HCT116 (cell line): ENCODE results near the gene SNAP47. TPM values are rescaled to one million over a fixed set of nuclear protein-coding genes. Genes with fewer than 3 reads are reported as not detected.

Source experiments
- ATAC-seq: fragments of 200-7000 bp; cut with Tn5 transposase; 2 replicates; pipeline ENCODE4 v1.9.1; 2020; ENCODE audit warnings: mild to moderate bottlenecking, moderate library complexity
- BruUV-seq: library from RNA; stranded (reverse); fragments of 400-500 nt; replicated peaks from 2 replicates; lab custom pipeline; 2021; lab: Mats Ljungman, UMichigan
- CTCF ChIA-PET: fragments of 300-600 bp; sonication (Branson Sonifier 250); formaldehyde crosslinking; loops from one replicate; lab custom pipeline; 2021; ENCODE audit warnings: antibody characterized with exemption; lab: Charles Lee
- POLR2A ChIA-PET: fragments of 300-600, 350-600 bp; sonication (Branson Sonifier 250); formaldehyde crosslinking; loops from one replicate; lab custom pipeline; 2021; ENCODE audit warnings: antibody characterized with exemption; lab: Charles Lee
- RAD21 ChIA-PET, 2 experiments: fragments of 300-600 bp; sonication (Branson Sonifier 250); formaldehyde crosslinking; loops; one replicate each; lab custom pipeline; 2023; ENCODE audit warnings: low total read pairs in 2 of 2; ENCODE audit not compliant: uncharacterized antibody in 2 of 2, unreplicated experiment in 2 of 2, low non-redundant PET in 1 of 2; lab: Charles Lee
- DNase-seq: peaks from one replicate; pipeline ENCODE4 v3.0.0-alpha.2; 2010; ENCODE audit warnings: low read depth, low spot score
- H2AFZ ChIP-seq: fragments of 200-600 bp; shearing (Covaris generic), sonication (generic); 2 replicates; pipeline ENCODE4 v1.6.1; 2017; ENCODE audit warnings: low read depth, mixed run types, mixed read lengths, antibody characterized with exemption, low read length; ENCODE audit not compliant: poor library complexity, severe bottlenecking
- H3K27ac ChIP-seq: 2 replicates; pipeline ENCODE4 v1.5.1; 2012; ENCODE audit warnings: low read depth, low read length
- H3K27me3 ChIP-seq: fragments of 200-600 bp; sonication (generic); 2 replicates; pipeline ENCODE4 v1.6.1; 2016; ENCODE audit warnings: mixed run types, low read length, mixed read lengths; ENCODE audit not compliant: insufficient read depth
- H3K36me3 ChIP-seq, 2 experiments: fragments of 200-500 bp in 1 of 2; fragments of 200-600 bp in 1 of 2; sonication (Bioruptor generic) in 1 of 2; sonication (generic) in 1 of 2; 2 replicates each; pipeline versions ENCODE4 v1.5.1 to v1.6.1; 2014 to 2016; ENCODE audit warnings: low read length in 2 of 2, inconsistent platforms in 1 of 2, mixed read lengths in 1 of 2, mixed run types in 1 of 2; ENCODE audit not compliant: insufficient read depth in 2 of 2, control insufficient read depth in 1 of 2
- H3K4me1 ChIP-seq, 2 experiments: fragments of 200-600 bp in 1 of 2; sonication (generic) in 1 of 2; 2 replicates each; pipeline versions ENCODE4 v1.5.1 to v1.6.1; 2012 to 2017; ENCODE audit warnings: low read length in 2 of 2, inconsistent platforms in 1 of 2, mild to moderate bottlenecking in 1 of 2, mixed read lengths in 1 of 2, mixed run types in 1 of 2, moderate library complexity in 1 of 2; ENCODE audit not compliant: insufficient read depth in 2 of 2, control insufficient read depth in 1 of 2
- H3K4me2 ChIP-seq: fragments of 200-600 bp; sonication (generic); 2 replicates; pipeline ENCODE4 v1.6.1; 2017; ENCODE audit warnings: mixed run types, low read length, mixed read lengths
- H3K4me3 ChIP-seq, 2 experiments: fragments of 200-600 bp in 1 of 2; sonication (generic) in 1 of 2; replicated peaks in 1 of 2; 2 replicates each; pipeline ENCODE4 v1.5.1; 2011 to 2016; ENCODE audit warnings: low read length in 2 of 2, control low read depth in 1 of 2, low read depth in 1 of 2, mild to moderate bottlenecking in 1 of 2, mixed read lengths in 1 of 2, mixed run types in 1 of 2
- H3K79me2 ChIP-seq: fragments of 200-600 bp; sonication (generic); 2 replicates; pipeline ENCODE4 v1.6.1; 2017; ENCODE audit warnings: mild to moderate bottlenecking, mixed run types, low read length, moderate library complexity, mixed read lengths; ENCODE audit not compliant: insufficient read depth
- H3K9ac ChIP-seq: fragments of 200-600 bp; sonication (generic); 2 replicates; pipeline ENCODE4 v1.6.1; 2016; ENCODE audit warnings: low read length, mixed read lengths
- H3K9me2 ChIP-seq: fragments of 200-600 bp; sonication (generic), shearing (Covaris generic); 2 replicates; pipeline ENCODE4 v1.6.1; 2017; ENCODE audit warnings: mixed run types, mild to moderate bottlenecking, moderate library complexity; ENCODE audit not compliant: insufficient read depth
- H3K9me3 ChIP-seq, 2 experiments: fragments of 200-500 bp in 1 of 2; fragments of 200-600 bp in 1 of 2; sonication (Bioruptor generic) in 1 of 2; sonication (generic) in 1 of 2; 2 replicates each; pipeline ENCODE4 v1.6.1; 2014 to 2017; ENCODE audit warnings: low read length in 2 of 2, mixed read lengths in 2 of 2, inconsistent platforms in 1 of 2, low read depth in 1 of 2, mild to moderate bottlenecking in 1 of 2, mixed run types in 1 of 2, moderate library complexity in 1 of 2; ENCODE audit not compliant: control insufficient read depth in 1 of 2, insufficient read depth in 1 of 2
- H4K20me1 ChIP-seq: fragments of 200-600 bp; sonication (generic), shearing (Covaris generic); 2 replicates; pipeline ENCODE4 v1.6.1; 2017; ENCODE audit warnings: mixed run types, mild to moderate bottlenecking, moderate library complexity; ENCODE audit not compliant: insufficient read depth
- CBX3 ChIP-seq: IDR thresholded peaks from 2 replicates; pipeline ENCODE4 v1.6.1; 2012; ENCODE audit warnings: low read depth
- CEBPB ChIP-seq: IDR thresholded peaks from 2 replicates; pipeline ENCODE4 v1.6.1; 2012; ENCODE audit warnings: low read depth
- EGR1 ChIP-seq: IDR thresholded peaks from 2 replicates; pipeline ENCODE4 v1.6.1; 2012; ENCODE audit warnings: low read depth
- EZH2 ChIP-seq: fragments of 200-600 bp; sonication (generic); IDR thresholded peaks from 2 replicates; pipeline ENCODE4 v1.6.1; 2017; ENCODE audit warnings: antibody characterized with exemption, mixed run types
- FOSL1 ChIP-seq: IDR thresholded peaks from 2 replicates; pipeline ENCODE4 v1.6.1; 2012; ENCODE audit warnings: low read depth
- JUND ChIP-seq: IDR thresholded peaks from 2 replicates; pipeline ENCODE4 v1.6.1; 2012
- POLR2A ChIP-seq: IDR thresholded peaks from 2 replicates; pipeline ENCODE4 v1.7.0; 2011; ENCODE audit warnings: borderline replicate concordance; ENCODE audit not compliant: insufficient read depth, insufficient read length; ENCODE audit errors: extremely low read depth
- POLR2AphosphoS5 ChIP-seq: IDR thresholded peaks from 2 replicates; pipeline ENCODE4 v1.6.1; 2011; ENCODE audit warnings: mild to moderate bottlenecking, low read depth, low read length, moderate library complexity
- RAD21 ChIP-seq: IDR thresholded peaks from 2 replicates; pipeline ENCODE4 v1.6.1; 2012; ENCODE audit warnings: low read depth, mild to moderate bottlenecking
- SIN3A ChIP-seq: IDR thresholded peaks from 2 replicates; pipeline ENCODE4 v1.6.1; 2012; ENCODE audit warnings: low read depth
- SP1 ChIP-seq: IDR thresholded peaks from 2 replicates; pipeline ENCODE4 v1.6.1; 2012; ENCODE audit warnings: low read depth
- TCF7L2 ChIP-seq: IDR thresholded peaks from 2 replicates; pipeline ENCODE4 v1.7.0; 2011; ENCODE audit warnings: borderline replicate concordance, inconsistent platforms; ENCODE audit not compliant: insufficient read depth, insufficient read length; ENCODE audit errors: extremely low read depth
- YY1 ChIP-seq: IDR thresholded peaks from 2 replicates; pipeline ENCODE4 v1.6.1; 2011; ENCODE audit warnings: low read length, low read depth, moderate library complexity, mild to moderate bottlenecking; ENCODE audit not compliant: insufficient replicate concordance; ENCODE audit errors: extremely low read depth
- ZFX ChIP-seq: fragments of 450-650 bp; IDR thresholded peaks from 2 replicates; pipeline ENCODE4 v1.6.1; 2017
- ZNF274 ChIP-seq: fragments of 200-500 bp; sonication (Bioruptor generic); IDR thresholded peaks from 2 replicates; pipeline ENCODE4 v1.6.1; 2014; ENCODE audit warnings: mild to moderate bottlenecking, low read depth, low read length, inconsistent platforms
- intact Hi-C: fragments of 100-400 bp; cut with micrococcal nuclease; formaldehyde crosslinking; loops from 2 replicates; pipeline ENCODE4 v1.10.0; 2022
- total RNA-seq: library from RNA; stranded (reverse); gene quantifications from one replicate; pipeline ENCODE4 v1.2.1, GENCODE V29; 2021; ENCODE audit not compliant: unreplicated experiment
- TF ChIP-seq, protein P1 (sequence below): IDR thresholded peaks from 2 replicates; pipeline ENCODE4 v1.6.1; 2012
- TF ChIP-seq, protein P2 (sequence below): IDR thresholded peaks from 2 replicates; pipeline ENCODE4 v1.6.1; 2011; ENCODE audit warnings: mild to moderate bottlenecking, low read length, moderate library complexity; ENCODE audit not compliant: insufficient replicate concordance; ENCODE audit errors: extremely low read depth
- TF ChIP-seq, protein P3 (sequence below): IDR thresholded peaks from 2 replicates; pipeline ENCODE4 v1.6.1; 2012
- TF ChIP-seq, protein P4 (sequence below): IDR thresholded peaks from 2 replicates; pipeline ENCODE4 v1.6.1; 2012; ENCODE audit warnings: low read depth

SNAP47 gene
- total RNA-seq, 1 experiment from 2014 or later, result 37.9 TPM

DNA sequence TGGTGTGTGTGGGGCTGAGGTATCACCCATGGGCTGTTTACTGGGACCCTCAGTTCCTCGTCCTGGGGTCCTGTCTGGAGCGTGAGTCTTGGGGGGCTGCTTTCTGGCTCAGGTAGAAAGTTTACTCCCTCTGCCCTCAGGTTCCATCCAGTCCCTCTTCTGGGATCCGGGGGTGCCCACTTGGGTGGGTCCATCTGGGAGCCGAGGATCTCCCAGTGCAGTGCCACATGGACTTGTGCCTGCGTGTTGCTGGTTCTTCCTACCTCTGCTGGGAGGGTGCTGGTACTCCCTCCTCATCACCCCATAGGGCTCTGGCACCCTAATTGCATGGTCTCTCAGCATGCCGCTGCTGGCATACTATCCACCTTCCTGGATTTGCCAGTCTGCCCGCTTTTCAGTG, 14.0 kb downstream of the SNAP47 start (continued):
- TF ChIP-seq, protein P1, sequence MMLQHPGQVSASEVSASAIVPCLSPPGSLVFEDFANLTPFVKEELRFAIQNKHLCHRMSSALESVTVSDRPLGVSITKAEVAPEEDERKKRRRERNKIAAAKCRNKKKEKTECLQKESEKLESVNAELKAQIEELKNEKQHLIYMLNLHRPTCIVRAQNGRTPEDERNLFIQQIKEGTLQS, result no peak
- TF ChIP-seq JUND (no peak), RAD21 (no peak)

DNA sequence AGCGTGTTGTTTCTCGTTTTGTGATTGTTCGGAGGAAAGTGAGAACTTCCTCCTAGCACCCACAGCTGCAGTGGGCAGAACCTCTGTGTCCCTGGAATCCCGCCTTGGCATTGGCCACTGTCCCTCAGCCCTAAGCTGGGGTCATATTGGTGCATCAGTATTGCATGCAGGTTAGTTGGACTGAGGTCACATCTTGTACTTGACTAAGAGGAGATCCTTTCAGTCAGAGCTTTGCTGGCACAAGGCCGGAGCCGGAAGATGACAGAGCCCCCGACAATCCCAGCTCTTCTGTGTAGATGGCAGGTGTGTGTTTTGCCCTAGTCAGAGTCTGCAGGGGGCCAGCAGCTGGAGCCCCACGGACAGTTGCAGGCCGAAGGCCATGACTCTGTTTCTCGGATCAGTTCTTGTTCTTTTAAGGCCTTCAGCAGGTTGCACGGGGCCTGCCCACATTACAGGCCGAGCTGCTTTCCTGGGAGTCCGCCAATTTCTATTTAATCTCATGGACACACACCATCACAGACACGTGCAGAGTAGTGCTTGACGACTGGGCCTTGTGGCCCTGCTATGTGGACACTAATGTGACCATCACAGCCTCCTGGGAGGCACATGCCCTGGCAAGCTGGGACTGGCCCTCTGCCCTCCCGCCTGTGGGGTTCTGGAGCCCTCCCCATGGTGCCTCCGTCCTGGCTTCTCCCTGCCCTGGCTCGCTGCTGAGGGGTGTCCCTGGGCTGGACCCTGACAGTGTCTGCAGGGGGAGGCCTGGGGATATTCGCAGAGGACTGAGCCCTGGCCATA, 14.9 kb downstream of the SNAP47 start:
- no peaks in the 10 kb centered on the region for H3K9me3 ChIP-seq
- peaks cover 55% of the 10 kb centered on the region for H3K79me2 ChIP-seq
- peaks cover 4 to 18% of the 10 kb centered on the region in 2 experiments; a peak in 3 of 4 replicates for H3K36me3 ChIP-seq
- no peak for DNase-seq
- no peak overlapping the region for H3K4me2 ChIP-seq
- ChIA-PET RAD21 (no interaction called here), POLR2A (no interaction called here), CTCF (no interaction called here)
- intact Hi-C loops, result no loop called here
- H3K4me3 ChIP-seq, result no peak overlapping the region
- H3K9ac ChIP-seq, result no peak overlapping the region
- no peak overlapping the region for H3K27ac ChIP-seq
- H3K27me3 ChIP-seq, result no peaks in the 10 kb centered on the region
- TSS peak; percentile 18 for BruUV-seq
- no peaks in the 10 kb centered on the region for H4K20me1 ChIP-seq
- no peak for ATAC-seq
- TF ChIP-seq TCF7L2, result no peak
- no peak for TF ChIP-seq ZFX
- TF ChIP-seq POLR2AphosphoS5, result no peak
- TF ChIP-seq SIN3A, result no peak
- no peak for TF ChIP-seq CBX3
- TF ChIP-seq, protein P2, sequence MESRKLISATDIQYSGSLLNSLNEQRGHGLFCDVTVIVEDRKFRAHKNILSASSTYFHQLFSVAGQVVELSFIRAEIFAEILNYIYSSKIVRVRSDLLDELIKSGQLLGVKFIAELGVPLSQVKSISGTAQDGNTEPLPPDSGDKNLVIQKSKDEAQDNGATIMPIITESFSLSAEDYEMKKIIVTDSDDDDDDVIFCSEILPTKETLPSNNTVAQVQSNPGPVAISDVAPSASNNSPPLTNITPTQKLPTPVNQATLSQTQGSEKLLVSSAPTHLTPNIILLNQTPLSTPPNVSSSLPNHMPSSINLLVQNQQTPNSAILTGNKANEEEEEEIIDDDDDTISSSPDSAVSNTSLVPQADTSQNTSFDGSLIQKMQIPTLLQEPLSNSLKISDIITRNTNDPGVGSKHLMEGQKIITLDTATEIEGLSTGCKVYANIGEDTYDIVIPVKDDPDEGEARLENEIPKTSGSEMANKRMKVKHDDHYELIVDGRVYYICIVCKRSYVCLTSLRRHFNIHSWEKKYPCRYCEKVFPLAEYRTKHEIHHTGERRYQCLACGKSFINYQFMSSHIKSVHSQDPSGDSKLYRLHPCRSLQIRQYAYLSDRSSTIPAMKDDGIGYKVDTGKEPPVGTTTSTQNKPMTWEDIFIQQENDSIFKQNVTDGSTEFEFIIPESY, result no peak
- TF ChIP-seq, protein P3, sequence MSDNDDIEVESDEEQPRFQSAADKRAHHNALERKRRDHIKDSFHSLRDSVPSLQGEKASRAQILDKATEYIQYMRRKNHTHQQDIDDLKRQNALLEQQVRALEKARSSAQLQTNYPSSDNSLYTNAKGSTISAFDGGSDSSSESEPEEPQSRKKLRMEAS, result no peak
- TF ChIP-seq YY1, result no peak
- TF ChIP-seq ZNF274, result no peak
- TF ChIP-seq, protein P4, sequence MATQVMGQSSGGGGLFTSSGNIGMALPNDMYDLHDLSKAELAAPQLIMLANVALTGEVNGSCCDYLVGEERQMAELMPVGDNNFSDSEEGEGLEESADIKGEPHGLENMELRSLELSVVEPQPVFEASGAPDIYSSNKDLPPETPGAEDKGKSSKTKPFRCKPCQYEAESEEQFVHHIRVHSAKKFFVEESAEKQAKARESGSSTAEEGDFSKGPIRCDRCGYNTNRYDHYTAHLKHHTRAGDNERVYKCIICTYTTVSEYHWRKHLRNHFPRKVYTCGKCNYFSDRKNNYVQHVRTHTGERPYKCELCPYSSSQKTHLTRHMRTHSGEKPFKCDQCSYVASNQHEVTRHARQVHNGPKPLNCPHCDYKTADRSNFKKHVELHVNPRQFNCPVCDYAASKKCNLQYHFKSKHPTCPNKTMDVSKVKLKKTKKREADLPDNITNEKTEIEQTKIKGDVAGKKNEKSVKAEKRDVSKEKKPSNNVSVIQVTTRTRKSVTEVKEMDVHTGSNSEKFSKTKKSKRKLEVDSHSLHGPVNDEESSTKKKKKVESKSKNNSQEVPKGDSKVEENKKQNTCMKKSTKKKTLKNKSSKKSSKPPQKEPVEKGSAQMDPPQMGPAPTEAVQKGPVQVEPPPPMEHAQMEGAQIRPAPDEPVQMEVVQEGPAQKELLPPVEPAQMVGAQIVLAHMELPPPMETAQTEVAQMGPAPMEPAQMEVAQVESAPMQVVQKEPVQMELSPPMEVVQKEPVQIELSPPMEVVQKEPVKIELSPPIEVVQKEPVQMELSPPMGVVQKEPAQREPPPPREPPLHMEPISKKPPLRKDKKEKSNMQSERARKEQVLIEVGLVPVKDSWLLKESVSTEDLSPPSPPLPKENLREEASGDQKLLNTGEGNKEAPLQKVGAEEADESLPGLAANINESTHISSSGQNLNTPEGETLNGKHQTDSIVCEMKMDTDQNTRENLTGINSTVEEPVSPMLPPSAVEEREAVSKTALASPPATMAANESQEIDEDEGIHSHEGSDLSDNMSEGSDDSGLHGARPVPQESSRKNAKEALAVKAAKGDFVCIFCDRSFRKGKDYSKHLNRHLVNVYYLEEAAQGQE, result no peak
- no peak for TF ChIP-seq JUND
- no peak for TF ChIP-seq FOSL1
- no peak for TF ChIP-seq SP1
- no peak for TF ChIP-seq POLR2A
- no peak for TF ChIP-seq CEBPB
- no peak for TF ChIP-seq RAD21
- TF ChIP-seq EGR1, result no peak
- no peak for TF ChIP-seq EZH2
- no peaks in the 10 kb centered on the region for H3K9me2 ChIP-seq
- H3K4me1 ChIP-seq, result peaks cover 0 to 6% of the 10 kb centered on the region in 2 experiments; a peak in 2 of 4 replicates
- no peak overlapping the region for H2AFZ ChIP-seq
